ENCODE results near the gene HOXB9.

HOXB9 gene

GRCh38 chr17:48626245-48627117, at the start of gene HOXB9:
HOXB9 (minus strand) TSS chr17:48626358; CDS start chr17:48626269, 89 bp downstream.
- TF ChIP-seq POLR2A (IDR thresholded peaks at IDR 0.05; ENCODE audit: low read depth, low read length), result 0 out of 2 replicates have a peak, but pooled peaks have one; percentile 26
- FAIRE-seq (no peak), DNase-seq (ENCODE audit: insufficient read length, low spot score) (peak; percentile 98)

GRCh38 chr17:48672340-48672739, 46.2 kb upstream of the HOXB9 start:
- TF ChIP-seq POLR2A (IDR thresholded peaks at IDR 0.05; ENCODE audit: low read depth, low read length), result no peak
- FAIRE-seq (no peak), DNase-seq (ENCODE audit: insufficient read length, low spot score) (no peak)

GRCh38 chr17:48671697-48672171, 45.6 kb upstream of the HOXB9 start:
- DNase-seq (ENCODE audit: insufficient read length, low spot score) (peak; percentile 76), FAIRE-seq (peak; percentile 66)
- TF ChIP-seq POLR2A (IDR thresholded peaks at IDR 0.05; ENCODE audit: low read depth, low read length), result no peak

GRCh38 chr17:48663134-48663924, 37.2 kb upstream of the HOXB9 start:
- FAIRE-seq (peak; percentile 50), DNase-seq (ENCODE audit: insufficient read length, low spot score) (no peak)
- TF ChIP-seq POLR2A (IDR thresholded peaks at IDR 0.05; ENCODE audit: low read depth, low read length), result no peak

GRCh38 chr17:48655913-48656312, 29.8 kb upstream of the HOXB9 start:
- FAIRE-seq, result no peak
- no peak for DNase-seq (ENCODE audit: insufficient read length, low spot score)
- TF ChIP-seq POLR2A (IDR thresholded peaks at IDR 0.05; ENCODE audit: low read depth, low read length), result no peak

- DNase-seq (ENCODE audit: insufficient read length, low spot score) (no peak), FAIRE-seq (no peak)
- TF ChIP-seq POLR2A (IDR thresholded peaks at IDR 0.05; ENCODE audit: low read depth, low read length), result no peak
These were observed 23.6 kb upstream of the HOXB9 start for GRCh38 chr17:48649741-48650140.

GRCh38 chr17:48647963-48648245, 21.7 kb upstream of the HOXB9 start:
- DNase-seq (ENCODE audit: insufficient read length, low spot score), result no peak
- TF ChIP-seq POLR2A (IDR thresholded peaks at IDR 0.05; ENCODE audit: low read depth, low read length), result no peak
- no peak for FAIRE-seq

GRCh38 chr17:48647103-48647962, 21.2 kb upstream of the HOXB9 start:
- TF ChIP-seq POLR2A (IDR thresholded peaks at IDR 0.05; ENCODE audit: low read depth, low read length), result no peak
- FAIRE-seq, result no peak
- DNase-seq (ENCODE audit: insufficient read length, low spot score), result no peak

- TF ChIP-seq POLR2A (IDR thresholded peaks at IDR 0.05; ENCODE audit: low read depth, low read length), result no peak
- no peak for DNase-seq (ENCODE audit: insufficient read length, low spot score)
- FAIRE-seq, result no peak
These were observed 20.3 kb upstream of the HOXB9 start for GRCh38 chr17:48646183-48647102.

GRCh38 chr17:48645639-48646182, 19.6 kb upstream of the HOXB9 start:
- no peak for TF ChIP-seq POLR2A (IDR thresholded peaks at IDR 0.05; ENCODE audit: low read depth, low read length)
- DNase-seq (ENCODE audit: insufficient read length, low spot score) (no peak), FAIRE-seq (no peak)

GRCh38 chr17:48644910-48645557, 18.9 kb upstream of the HOXB9 start:
- no peak for TF ChIP-seq POLR2A (IDR thresholded peaks at IDR 0.05; ENCODE audit: low read depth, low read length)
- FAIRE-seq (no peak), DNase-seq (ENCODE audit: insufficient read length, low spot score) (no peak)

- FAIRE-seq, result no peak
- DNase-seq (ENCODE audit: insufficient read length, low spot score), result no peak
- TF ChIP-seq POLR2A (IDR thresholded peaks at IDR 0.05; ENCODE audit: low read depth, low read length), result no peak
These were observed 18.0 kb upstream of the HOXB9 start for GRCh38 chr17:48644159-48644558.

Measured in H54 (cell line).